Parathyroid adenoma (tissue), 2 donors: ENCODE measurements around the gene FLT1.

Source experiments
- H2AFZ ChIP-seq: fragments of 300-600 bp; sonication (generic); one replicate; pipeline ENCODE4 v1.7.0; 2017; ENCODE audit warnings: antibody characterized with exemption, mild to moderate bottlenecking
- H3K27ac ChIP-seq: fragments of 300-600 bp; sonication (generic); one replicate; pipeline ENCODE4 v1.7.0; 2017
- H3K27me3 ChIP-seq: fragments of 300-600 bp; sonication (generic); one replicate; pipeline ENCODE4 v1.7.0; 2017; ENCODE audit warnings: low read length; ENCODE audit not compliant: control insufficient read depth, insufficient read depth
- H3K36me3 ChIP-seq: fragments of 300-600 bp; sonication (generic); one replicate; pipeline ENCODE4 v1.7.0; 2017; ENCODE audit warnings: low read length; ENCODE audit not compliant: control insufficient read depth, insufficient read depth
- H3K4me1 ChIP-seq: fragments of 300-600 bp; sonication (generic); one replicate; pipeline ENCODE4 v1.7.0; 2017; ENCODE audit warnings: control low read depth
- H3K4me2 ChIP-seq: fragments of 300-600 bp; sonication (generic); one replicate; pipeline ENCODE4 v1.7.0; 2017; ENCODE audit warnings: low read length
- H3K4me3 ChIP-seq: fragments of 300-600 bp; sonication (generic); one replicate; pipeline ENCODE4 v1.7.0; 2017; ENCODE audit warnings: low read depth, low read length
- H3K79me2 ChIP-seq: fragments of 300-600 bp; sonication (generic); one replicate; pipeline ENCODE4 v1.7.0; 2017; ENCODE audit warnings: control low read depth
- H3K9ac ChIP-seq: fragments of 300-600 bp; sonication (generic); one replicate; pipeline ENCODE4 v1.7.0; 2017; ENCODE audit warnings: mild to moderate bottlenecking
- H3K9me3 ChIP-seq: fragments of 300-600 bp; sonication (generic); one replicate; pipeline ENCODE4 v1.7.0; 2017; ENCODE audit warnings: low read length; ENCODE audit not compliant: control insufficient read depth
- CTCF ChIP-seq: fragments of 300-600 bp; sonication (generic); IDR thresholded peaks from one replicate; pipeline ENCODE4 v1.7.0; 2017; ENCODE audit warnings: antibody characterized with exemption, mild to moderate bottlenecking
- donor health status: primary hyperparathyroidism.

The FLT1 gene

GRCh38 chr13:28379371-28380083, 115.4 kb downstream of the FLT1 start:
- no peaks in the 10 kb centered on the region for H3K4me1 ChIP-seq
- no peak overlapping the region for H3K27ac ChIP-seq
- no peaks in the 10 kb centered on the region for H3K9me3 ChIP-seq
- no peak overlapping the region for H3K4me2 ChIP-seq
- H3K36me3 ChIP-seq: no peaks in the 10 kb centered on the region
- no peak overlapping the region for H2AFZ ChIP-seq
- H3K4me3 ChIP-seq: no peak overlapping the region
- no peak for TF ChIP-seq CTCF
- H3K9ac ChIP-seq: no peak overlapping the region
- H3K27me3 ChIP-seq: no peaks in the 10 kb centered on the region
- no peaks in the 10 kb centered on the region for H3K79me2 ChIP-seq

- Histone ChIP-seq H3K4me3 (no peak overlapping the region), H3K9ac (no peak overlapping the region), H3K36me3 (no peaks in the 10 kb centered on the region), H3K4me2 (no peak overlapping the region), H3K27ac (no peak overlapping the region), H2AFZ (no peak overlapping the region), H3K4me1 (no peaks in the 10 kb centered on the region), H3K9me3 (no peaks in the 10 kb centered on the region), H3K79me2 (no peaks in the 10 kb centered on the region), H3K27me3 (no peaks in the 10 kb centered on the region)
- TF ChIP-seq CTCF: no peak
These were observed 118.3 kb downstream of the FLT1 start for GRCh38 chr13:28376604-28377003.

- Histone ChIP-seq H3K27ac (no peak overlapping the region), H3K4me2 (no peak overlapping the region), H3K9ac (no peak overlapping the region), H3K4me3 (no peak overlapping the region), H3K4me1 (no peaks in the 10 kb centered on the region), H3K9me3 (no peaks in the 10 kb centered on the region), H2AFZ (no peak overlapping the region), H3K36me3 (no peaks in the 10 kb centered on the region), H3K79me2 (no peaks in the 10 kb centered on the region), H3K27me3 (no peaks in the 10 kb centered on the region)
- TF ChIP-seq CTCF: no peak
These were observed 119.5 kb downstream of the FLT1 start for GRCh38 chr13:28375250-28375930.

- no peaks in the 10 kb centered on the region for H3K79me2 ChIP-seq
- H3K4me2 ChIP-seq: no peak overlapping the region
- no peaks in the 10 kb centered on the region for H3K36me3 ChIP-seq
- H3K9ac ChIP-seq: no peak overlapping the region
- H3K27ac ChIP-seq: no peak overlapping the region
- no peaks in the 10 kb centered on the region for H3K4me1 ChIP-seq
- H3K27me3 ChIP-seq: no peaks in the 10 kb centered on the region
- no peak overlapping the region for H2AFZ ChIP-seq
- no peaks in the 10 kb centered on the region for H3K9me3 ChIP-seq
- no peak for TF ChIP-seq CTCF
- no peak overlapping the region for H3K4me3 ChIP-seq
These were observed 121.1 kb downstream of the FLT1 start for GRCh38 chr13:28373810-28374209.

GRCh38 chr13:28370448-28370847, 124.5 kb downstream of the FLT1 start:
- no peaks in the 10 kb centered on the region for H3K36me3 ChIP-seq

More at GRCh38 chr13:28370448-28370847, 124.5 kb downstream of the FLT1 start:
- no peak for TF ChIP-seq CTCF
- Histone ChIP-seq H3K9ac (no peak overlapping the region), H2AFZ (no peak overlapping the region), H3K9me3 (no peaks in the 10 kb centered on the region), H3K79me2 (no peaks in the 10 kb centered on the region), H3K4me3 (no peak overlapping the region), H3K4me1 (no peaks in the 10 kb centered on the region), H3K27me3 (no peaks in the 10 kb centered on the region), H3K27ac (no peak overlapping the region), H3K4me2 (no peak overlapping the region)
